ENCODE measurements around the gene DHRS4L2.
"Not testable (repeated sequence)": the region's sequence is repeated elsewhere in the genome, so short reads cannot be mapped to it uniquely, and the experiment has no call there.

The DHRS4L2 gene

DNA sequence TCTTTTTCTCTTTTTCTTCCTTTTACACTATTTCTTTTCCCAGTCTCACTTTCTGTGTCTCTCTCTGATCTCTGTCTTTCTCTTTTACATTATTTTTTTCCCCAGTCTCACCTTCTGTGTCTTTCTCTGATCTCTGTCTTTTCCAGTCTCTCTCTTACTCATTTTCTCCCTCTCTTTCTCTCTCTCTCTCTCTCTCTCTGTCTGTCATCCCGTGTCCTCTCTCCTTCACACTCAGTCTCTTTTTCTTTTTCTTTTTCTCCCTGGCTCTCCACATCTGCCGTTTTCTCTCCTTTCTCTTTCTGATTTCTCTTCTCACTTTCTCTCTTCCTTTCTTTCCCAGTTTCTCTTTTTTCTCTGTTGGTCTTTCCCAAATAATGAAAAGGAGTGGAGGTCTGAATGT is 22.3 kb downstream of the DHRS4L2 start:
- Histone ChIP-seq H3K4me3 (ENCODE audit: low read length) (no peak overlapping the region), H3K9ac (ENCODE audit: low read length) (no peak overlapping the region), H3F3A (ENCODE audit: insufficient read depth, low read length) (no peaks in the 10 kb centered on the region), H3K27me3 (replicated peaks; ENCODE audit: insufficient read depth, low read length) (no peaks in the 10 kb centered on the region), H3K4me1 (ENCODE audit: low read length) (no peaks in the 10 kb centered on the region), H3K27ac (ENCODE audit: low read length) (no peak overlapping the region), H3K9me3 (replicated peaks; ENCODE audit: insufficient read depth, low read length) (no peaks in the 10 kb centered on the region), H3K4me2 (ENCODE audit: low read depth, low read length) (no peak overlapping the region), H3K79me2 (ENCODE audit: low read length) (no peaks in the 10 kb centered on the region), H2AFZ (ENCODE audit: low read length) (no peak overlapping the region), H3K36me3 (replicated peaks; ENCODE audit: insufficient read depth, low read length) (no peaks in the 10 kb centered on the region), H4K20me1 (ENCODE audit: insufficient read depth, low read length) (no peaks in the 10 kb centered on the region), H3K9me2 (replicated peaks; ENCODE audit: insufficient read depth, low read length) (no peaks in the 10 kb centered on the region)
- no peak for DNase-seq
- TF ChIP-seq, protein P1, sequence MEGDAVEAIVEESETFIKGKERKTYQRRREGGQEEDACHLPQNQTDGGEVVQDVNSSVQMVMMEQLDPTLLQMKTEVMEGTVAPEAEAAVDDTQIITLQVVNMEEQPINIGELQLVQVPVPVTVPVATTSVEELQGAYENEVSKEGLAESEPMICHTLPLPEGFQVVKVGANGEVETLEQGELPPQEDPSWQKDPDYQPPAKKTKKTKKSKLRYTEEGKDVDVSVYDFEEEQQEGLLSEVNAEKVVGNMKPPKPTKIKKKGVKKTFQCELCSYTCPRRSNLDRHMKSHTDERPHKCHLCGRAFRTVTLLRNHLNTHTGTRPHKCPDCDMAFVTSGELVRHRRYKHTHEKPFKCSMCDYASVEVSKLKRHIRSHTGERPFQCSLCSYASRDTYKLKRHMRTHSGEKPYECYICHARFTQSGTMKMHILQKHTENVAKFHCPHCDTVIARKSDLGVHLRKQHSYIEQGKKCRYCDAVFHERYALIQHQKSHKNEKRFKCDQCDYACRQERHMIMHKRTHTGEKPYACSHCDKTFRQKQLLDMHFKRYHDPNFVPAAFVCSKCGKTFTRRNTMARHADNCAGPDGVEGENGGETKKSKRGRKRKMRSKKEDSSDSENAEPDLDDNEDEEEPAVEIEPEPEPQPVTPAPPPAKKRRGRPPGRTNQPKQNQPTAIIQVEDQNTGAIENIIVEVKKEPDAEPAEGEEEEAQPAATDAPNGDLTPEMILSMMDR (IDR thresholded peaks at IDR 0.05; ENCODE audit: low read length), result no peak
- no peak for TF ChIP-seq EZH2 (optimal IDR thresholded peaks at IDR 0.05; ENCODE audit: low read depth, low read length)
- no peak for TF ChIP-seq EZH2phosphoT487 (IDR thresholded peaks at IDR 0.05; ENCODE audit: low read length)

DNA sequence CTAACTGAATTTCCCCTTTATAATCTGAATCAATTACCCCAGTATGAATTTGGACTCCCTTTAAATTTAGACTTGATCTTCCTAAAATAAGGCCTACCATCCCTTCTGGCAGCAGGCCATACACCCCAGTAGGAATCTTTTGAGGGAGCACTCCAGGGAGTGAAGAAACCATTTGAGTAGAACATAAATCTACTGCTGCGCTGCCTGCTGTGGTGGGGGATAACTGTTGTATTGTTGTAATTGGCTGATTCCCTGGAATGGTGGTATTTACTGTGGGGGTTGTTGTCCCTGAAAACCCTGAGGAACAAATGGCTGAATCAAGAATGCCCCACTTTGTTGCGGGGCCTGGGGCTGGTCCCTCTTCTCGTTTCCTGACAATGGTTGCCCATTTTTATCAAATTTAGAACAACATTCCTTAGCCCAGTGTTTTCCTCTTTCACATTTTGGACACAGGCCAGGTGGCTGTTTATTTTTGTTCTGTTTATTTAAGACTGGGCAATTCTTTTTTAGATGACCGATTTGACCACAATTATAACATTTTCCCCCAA is 24.1 kb downstream of the DHRS4L2 start:
- H3K4me1 ChIP-seq (ENCODE audit: low read length); H3K4me3 ChIP-seq (ENCODE audit: low read length); H4K20me1 ChIP-seq (ENCODE audit: insufficient read depth, low read length); H3K36me3 ChIP-seq (replicated peaks; ENCODE audit: insufficient read depth, low read length); H3K27ac ChIP-seq (ENCODE audit: low read length); H3K27me3 ChIP-seq (replicated peaks; ENCODE audit: insufficient read depth, low read length); H3F3A ChIP-seq (ENCODE audit: insufficient read depth, low read length); H2AFZ ChIP-seq (ENCODE audit: low read length); H3K9ac ChIP-seq (ENCODE audit: low read length); H3K9me3 ChIP-seq (replicated peaks; ENCODE audit: insufficient read depth, low read length); H3K4me2 ChIP-seq (ENCODE audit: low read depth, low read length); DNase-seq; H3K79me2 ChIP-seq (ENCODE audit: low read length); H3K9me2 ChIP-seq (replicated peaks; ENCODE audit: insufficient read depth, low read length): not testable (repeated sequence)

DNA sequence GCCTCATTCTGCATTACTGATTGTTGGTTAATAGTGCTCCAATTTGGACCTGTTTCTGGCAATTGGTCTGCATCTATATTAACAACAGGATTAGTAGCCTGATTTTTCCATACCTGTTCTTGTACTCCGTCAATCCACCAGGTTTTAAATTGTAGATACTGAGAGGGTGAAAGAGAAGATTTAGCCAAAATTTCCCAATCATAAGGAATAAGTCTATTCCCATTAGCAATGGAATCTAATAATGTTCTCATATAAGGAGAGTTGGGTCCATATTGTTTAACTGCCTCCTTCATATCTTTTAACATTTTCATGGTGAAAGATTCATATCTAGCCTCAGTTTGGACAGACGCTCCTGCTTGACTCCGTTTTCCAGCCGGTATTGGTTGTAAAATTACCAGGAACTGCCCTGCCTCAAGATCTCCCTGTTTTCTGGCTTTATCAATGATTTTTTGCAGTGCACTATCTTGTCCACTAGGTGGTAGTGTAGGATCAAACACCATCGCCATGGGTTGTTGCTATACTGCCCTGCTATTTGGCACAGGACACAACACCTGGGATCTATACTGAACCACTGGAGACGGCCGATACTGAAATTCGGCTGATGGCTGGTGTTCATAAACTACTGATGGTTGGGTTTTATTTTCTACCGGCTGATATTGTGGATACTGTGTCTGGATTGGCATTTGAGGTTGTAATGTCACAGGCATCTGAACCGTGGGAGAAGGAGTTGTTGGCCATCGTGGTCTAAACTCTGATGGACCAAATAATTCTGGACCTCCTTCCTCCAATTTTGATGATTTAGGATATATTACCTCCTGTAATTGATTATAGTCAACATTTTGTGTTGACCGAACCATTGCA is 25.2 kb downstream of the DHRS4L2 start:
- TF ChIP-seq, protein P1 (IDR thresholded peaks at IDR 0.05; ENCODE audit: low read length), result peak; percentile 61
- TF ChIP-seq EZH2 (optimal IDR thresholded peaks at IDR 0.05; ENCODE audit: low read depth, low read length), result no peak
- TF ChIP-seq EZH2phosphoT487 (IDR thresholded peaks at IDR 0.05; ENCODE audit: low read length), result no peak
- Histone ChIP-seq H3K4me2 (ENCODE audit: low read depth, low read length) (no peak overlapping the region), H3K9me2 (replicated peaks; ENCODE audit: insufficient read depth, low read length) (no peaks in the 10 kb centered on the region), H3K9me3 (replicated peaks; ENCODE audit: insufficient read depth, low read length) (no peaks in the 10 kb centered on the region), H3K4me3 (ENCODE audit: low read length) (no peak overlapping the region), H3K4me1 (ENCODE audit: low read length) (no peaks in the 10 kb centered on the region), H2AFZ (ENCODE audit: low read length) (no peak overlapping the region), H4K20me1 (ENCODE audit: insufficient read depth, low read length) (no peaks in the 10 kb centered on the region), H3K79me2 (ENCODE audit: low read length) (no peaks in the 10 kb centered on the region), H3K36me3 (replicated peaks; ENCODE audit: insufficient read depth, low read length) (no peaks in the 10 kb centered on the region), H3F3A (ENCODE audit: insufficient read depth, low read length) (no peaks in the 10 kb centered on the region), H3K27me3 (replicated peaks; ENCODE audit: insufficient read depth, low read length) (no peaks in the 10 kb centered on the region), H3K9ac (ENCODE audit: low read length) (no peak overlapping the region), H3K27ac (ENCODE audit: low read length) (no peak overlapping the region)
- peak; percentile 50 for DNase-seq

DNA sequence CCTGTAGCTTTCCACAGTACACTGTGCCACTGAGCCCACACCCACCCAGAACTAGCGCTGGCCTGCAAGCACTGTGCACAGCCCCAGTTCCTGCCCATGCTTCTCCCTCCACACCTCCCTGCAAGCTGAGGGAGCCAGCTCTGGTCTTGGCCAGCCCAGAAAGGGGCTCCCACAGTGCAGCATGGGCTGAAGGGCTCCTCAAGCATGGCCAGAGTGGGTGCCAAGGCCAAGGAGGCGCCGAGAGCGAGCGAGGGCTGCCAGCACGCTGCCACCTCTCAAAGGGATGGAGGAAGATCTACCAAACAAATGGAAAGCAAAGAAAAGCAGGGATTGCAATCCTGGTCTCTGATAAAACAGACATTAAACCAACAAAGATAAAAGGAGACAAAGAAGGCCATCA is 27.0 kb downstream of the DHRS4L2 start:
- H3K9me2 ChIP-seq (replicated peaks; ENCODE audit: insufficient read depth, low read length); H3K4me2 ChIP-seq (ENCODE audit: low read depth, low read length); DNase-seq; H4K20me1 ChIP-seq (ENCODE audit: insufficient read depth, low read length); H2AFZ ChIP-seq (ENCODE audit: low read length); H3K9ac ChIP-seq (ENCODE audit: low read length); H3K9me3 ChIP-seq (replicated peaks; ENCODE audit: insufficient read depth, low read length); H3K4me3 ChIP-seq (ENCODE audit: low read length); H3K4me1 ChIP-seq (ENCODE audit: low read length); H3K27ac ChIP-seq (ENCODE audit: low read length); H3K27me3 ChIP-seq (replicated peaks; ENCODE audit: insufficient read depth, low read length); H3K79me2 ChIP-seq (ENCODE audit: low read length); H3F3A ChIP-seq (ENCODE audit: insufficient read depth, low read length); H3K36me3 ChIP-seq (replicated peaks; ENCODE audit: insufficient read depth, low read length): not testable (repeated sequence)

DNA sequence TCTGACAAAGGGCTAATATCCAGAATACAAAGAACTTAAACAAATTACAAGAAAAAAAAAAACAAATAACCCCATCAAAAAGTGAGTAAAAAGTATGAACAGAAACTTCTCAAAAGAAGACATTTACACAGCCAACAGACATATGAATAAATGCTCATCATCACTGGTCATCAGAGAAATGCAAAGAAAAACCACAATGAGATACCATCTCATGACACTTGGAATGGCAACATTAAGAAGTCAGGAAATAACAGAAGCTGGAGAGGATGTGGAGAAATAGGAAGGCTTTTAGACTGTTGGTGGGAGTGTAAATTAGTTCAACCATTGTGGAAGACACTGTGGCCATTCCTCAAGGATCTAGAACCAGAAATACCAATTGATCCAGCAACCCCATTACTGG is 30.2 kb downstream of the DHRS4L2 start:
- not testable (repeated sequence) for H3K4me2 ChIP-seq (ENCODE audit: low read depth, low read length); DNase-seq; H3K79me2 ChIP-seq (ENCODE audit: low read length); H2AFZ ChIP-seq (ENCODE audit: low read length); H3K4me3 ChIP-seq (ENCODE audit: low read length); H3K4me1 ChIP-seq (ENCODE audit: low read length); H4K20me1 ChIP-seq (ENCODE audit: insufficient read depth, low read length); H3K9me3 ChIP-seq (replicated peaks; ENCODE audit: insufficient read depth, low read length); H3K27ac ChIP-seq (ENCODE audit: low read length); H3F3A ChIP-seq (ENCODE audit: insufficient read depth, low read length); H3K36me3 ChIP-seq (replicated peaks; ENCODE audit: insufficient read depth, low read length); H3K9ac ChIP-seq (ENCODE audit: low read length); H3K27me3 ChIP-seq (replicated peaks; ENCODE audit: insufficient read depth, low read length); H3K9me2 ChIP-seq (replicated peaks; ENCODE audit: insufficient read depth, low read length)

DNA sequence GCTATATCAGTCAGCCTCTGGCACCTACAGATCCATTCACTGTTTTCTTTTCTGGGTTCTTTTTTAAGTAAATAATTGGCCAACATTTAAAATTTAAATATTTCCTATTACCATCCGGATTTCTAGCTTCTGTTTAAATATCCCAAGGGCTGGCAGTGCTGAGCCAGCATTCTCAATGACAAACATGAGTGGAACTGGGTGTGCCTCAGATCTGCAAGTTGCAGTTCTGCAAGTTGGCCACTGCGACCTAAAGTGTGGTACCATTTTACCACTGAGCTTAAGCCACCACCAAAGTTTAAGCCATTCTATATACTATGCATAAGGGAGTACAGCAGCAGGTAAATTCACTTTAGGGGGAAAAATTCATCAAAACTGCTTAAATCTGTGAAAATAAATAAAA is 31.2 kb downstream of the DHRS4L2 start:
- not testable (repeated sequence) for DNase-seq; H3K27me3 ChIP-seq (replicated peaks; ENCODE audit: insufficient read depth, low read length)

More for the DNA sequence above, 31.2 kb downstream of the DHRS4L2 start:
- H3K4me2 ChIP-seq (ENCODE audit: low read depth, low read length); H3K9ac ChIP-seq (ENCODE audit: low read length); H3K79me2 ChIP-seq (ENCODE audit: low read length); H4K20me1 ChIP-seq (ENCODE audit: insufficient read depth, low read length); H3K36me3 ChIP-seq (replicated peaks; ENCODE audit: insufficient read depth, low read length); H3F3A ChIP-seq (ENCODE audit: insufficient read depth, low read length); H2AFZ ChIP-seq (ENCODE audit: low read length); H3K9me2 ChIP-seq (replicated peaks; ENCODE audit: insufficient read depth, low read length); H3K27ac ChIP-seq (ENCODE audit: low read length); H3K4me1 ChIP-seq (ENCODE audit: low read length); H3K9me3 ChIP-seq (replicated peaks; ENCODE audit: insufficient read depth, low read length); H3K4me3 ChIP-seq (ENCODE audit: low read length): not testable (repeated sequence)

Data from MM.1S (cell line).